ENCODE measurements around the gene CYP27B1.
"Not testable (repeated sequence)": the region's sequence is repeated elsewhere in the genome, so short reads cannot be mapped to it uniquely, and the experiment has no call there.

GRCh38 chr12:57774634-57775033 lies 7.8 kb upstream of the CYP27B1 start:
- not testable (repeated sequence) for TF ChIP-seq CTCF (conservative IDR thresholded peaks at IDR 0.05 in 1 of 2, IDR thresholded peaks at IDR 0.05 in 1 of 2; ENCODE audit: extremely low read depth in 1 of 2, insufficient read depth in 1 of 2, low read depth in 1 of 2, low read length in 2 of 2); EZH2 (IDR thresholded peaks at IDR 0.05; ENCODE audit: borderline replicate concordance, low read length)

All from mammary epithelial cell (primary cell).